ENCODE results near the gene MCCC1.
"Not testable (repeated sequence)": the region's sequence is repeated elsewhere in the genome, so short reads cannot be mapped to it uniquely, and the experiment has no call there.

The MCCC1 gene

DNA sequence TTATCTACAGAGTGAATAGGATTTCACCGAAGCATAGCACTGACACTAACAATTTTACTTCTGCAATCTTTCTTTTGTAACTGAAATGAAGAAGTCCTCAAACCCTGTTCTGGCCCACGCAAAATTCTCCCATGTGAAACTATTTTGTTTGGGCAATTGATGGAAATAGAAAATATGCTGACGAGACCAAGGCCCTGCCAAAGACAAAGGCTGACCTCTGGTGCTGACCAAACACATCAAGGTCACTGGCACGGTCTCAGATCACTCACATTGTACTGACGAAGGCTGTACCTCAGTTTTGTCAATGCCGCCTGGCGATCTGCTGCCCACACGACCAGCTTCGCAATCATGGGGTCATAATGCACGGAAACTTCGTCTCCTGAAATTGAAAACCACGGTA is 60.5 kb downstream of the MCCC1 start:
- no peak for DNase-seq

DNA sequence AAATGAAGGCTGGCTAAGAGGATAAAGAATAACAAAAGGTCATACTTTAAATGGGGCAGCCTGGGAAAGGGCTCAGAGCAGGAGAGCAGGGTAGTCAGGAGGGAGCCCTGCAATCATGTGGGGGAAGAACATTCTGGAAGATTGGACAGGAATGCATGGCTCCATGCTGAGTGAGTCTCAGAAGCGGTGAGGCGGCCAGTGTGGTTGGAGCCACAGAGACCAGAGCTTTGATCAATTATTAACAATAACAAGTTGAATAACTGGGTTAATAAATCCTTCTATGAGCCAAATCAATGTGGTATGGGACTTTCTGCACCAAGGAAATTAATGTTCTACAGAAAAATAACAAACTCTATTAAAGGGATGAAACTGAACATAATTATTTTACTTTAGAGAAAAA is 61.1 kb downstream of the MCCC1 start:
- no peak for DNase-seq

DNA sequence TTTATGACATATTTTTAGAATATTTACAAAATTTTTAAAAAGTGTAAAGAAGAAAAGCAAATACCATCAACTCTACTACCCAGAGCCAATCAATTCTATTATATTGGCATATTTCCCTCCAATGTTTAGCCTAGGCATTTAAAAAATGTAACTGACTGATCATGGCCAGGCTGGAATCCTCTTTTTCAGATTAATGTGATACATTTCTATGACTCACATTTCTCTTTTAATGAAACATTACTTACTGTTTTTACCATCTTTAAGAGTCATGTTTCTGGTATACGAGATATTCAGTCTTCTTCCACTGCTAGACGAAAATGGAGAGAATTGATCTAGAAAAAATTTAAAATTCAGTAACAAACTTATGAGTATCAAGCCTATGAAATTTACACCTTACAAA is 65.5 kb downstream of the MCCC1 start:
- DNase-seq = no peak

DNA sequence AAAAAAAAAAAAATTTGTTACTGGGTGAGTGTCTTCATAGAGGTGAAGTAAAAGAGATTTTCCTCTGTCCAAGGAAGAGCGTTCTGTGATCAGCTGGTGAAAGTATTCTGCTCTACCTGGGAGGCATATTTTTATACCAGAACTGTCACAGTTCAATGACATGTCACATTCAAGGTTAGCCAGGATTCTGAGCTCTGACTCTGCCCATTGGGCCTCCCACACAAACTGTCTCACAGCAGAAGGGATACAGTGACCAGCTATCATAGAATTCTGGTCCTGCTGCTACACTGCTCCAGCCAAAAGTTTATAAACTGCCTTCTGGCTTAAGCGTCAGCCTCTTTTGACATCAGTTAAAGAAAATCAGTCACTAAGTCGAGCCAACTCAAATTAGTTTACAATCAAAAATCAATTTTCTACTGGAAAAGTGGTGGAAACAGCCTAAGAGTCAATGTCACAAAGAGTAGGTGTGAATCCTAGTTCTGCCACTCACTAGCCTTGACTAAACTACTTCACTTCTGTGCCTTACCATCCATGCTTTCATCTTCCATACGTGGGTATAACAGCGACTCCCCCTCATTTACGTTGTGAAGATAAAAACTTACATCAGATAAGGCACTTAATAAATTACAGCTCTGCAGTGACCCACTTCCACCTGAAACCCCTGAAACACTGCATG is 66.3 kb downstream of the MCCC1 start:
- DNase-seq = no peak

DNA sequence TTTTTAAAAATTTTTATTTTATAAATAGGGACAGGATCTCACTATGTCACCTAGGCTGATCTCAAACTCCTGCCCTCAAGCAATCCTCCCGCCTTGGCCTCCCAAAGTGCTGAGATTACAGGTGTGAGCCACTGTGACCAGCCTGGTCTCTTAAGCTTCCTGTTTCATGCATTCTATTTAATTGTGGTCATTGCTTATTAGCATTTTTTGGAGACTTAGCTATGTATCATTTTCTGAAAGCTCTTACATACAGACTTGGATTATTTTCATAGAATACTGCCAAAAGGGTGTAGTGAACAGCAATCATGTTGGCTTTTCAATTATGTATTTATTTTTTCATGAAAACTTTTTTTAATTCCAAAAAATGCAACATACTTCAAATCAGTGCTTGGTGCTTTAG is 67.5 kb downstream of the MCCC1 start:
- no peak for DNase-seq

DNA sequence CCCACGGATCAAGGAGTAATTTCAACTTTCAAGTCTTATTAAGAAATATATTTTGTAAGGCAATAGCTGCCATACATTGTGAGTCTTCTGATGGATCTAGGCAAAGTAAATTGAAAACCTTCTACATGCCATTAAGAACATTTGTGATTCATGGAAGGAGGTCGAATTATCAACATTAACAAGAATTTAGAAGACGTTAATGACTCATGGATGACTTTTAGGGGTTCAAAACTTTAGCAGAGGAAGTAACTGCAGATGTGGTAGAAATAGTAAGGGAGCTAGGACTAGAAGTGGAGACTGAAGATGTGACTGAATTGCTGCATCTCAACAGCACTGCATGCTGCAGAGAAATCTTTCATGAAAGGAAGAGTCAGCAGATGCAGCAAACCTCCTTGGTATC is 70.9 kb downstream of the MCCC1 start:
- DNase-seq = no peak

DNA sequence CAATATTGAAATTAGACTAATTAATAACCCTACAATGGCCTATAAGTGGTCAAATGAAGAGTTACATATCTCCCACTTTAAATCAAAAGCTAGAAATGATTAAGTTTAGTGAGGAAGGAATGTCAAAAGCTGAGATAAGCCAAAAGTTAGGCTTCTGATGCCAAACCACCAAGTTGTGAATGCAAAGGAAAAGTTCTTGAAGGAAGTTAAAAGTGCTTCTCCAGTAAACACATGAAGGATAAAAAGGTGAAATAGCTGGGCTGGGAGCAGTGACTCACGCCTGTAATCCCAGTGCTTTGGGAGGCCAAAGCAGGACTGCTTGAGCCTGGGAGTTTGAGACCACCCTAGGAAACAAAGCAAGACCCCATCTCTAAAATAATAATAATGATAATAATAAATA is 72.0 kb downstream of the MCCC1 start:
- no peak for DNase-seq

DNA sequence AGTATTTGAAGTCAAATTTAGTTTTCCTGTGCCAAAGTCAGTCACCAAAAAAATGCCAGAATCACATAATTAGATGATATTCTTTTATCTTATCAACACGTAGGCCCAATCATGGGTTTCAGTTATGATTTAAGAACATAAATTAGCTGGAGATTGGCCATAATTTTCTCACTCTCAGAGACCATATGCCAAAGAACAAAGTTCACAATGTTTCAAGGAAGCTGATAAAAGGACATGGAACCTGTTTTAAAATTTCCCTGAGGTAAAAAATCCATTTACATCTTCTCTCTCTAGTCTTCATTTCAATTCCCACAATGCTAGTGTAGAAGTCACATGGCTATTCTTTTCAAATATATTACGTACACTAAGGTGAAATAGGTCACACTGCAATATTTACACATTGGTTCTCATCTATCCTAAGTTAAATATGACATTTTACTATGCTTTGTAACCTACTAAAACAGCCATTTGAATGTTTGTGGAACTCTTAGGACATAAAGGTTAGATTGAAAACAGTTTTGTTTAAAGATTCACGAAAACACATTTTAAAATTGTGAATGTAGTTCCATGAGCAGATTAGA is 76.3 kb downstream of the MCCC1 start:
- no peak for DNase-seq

DNA sequence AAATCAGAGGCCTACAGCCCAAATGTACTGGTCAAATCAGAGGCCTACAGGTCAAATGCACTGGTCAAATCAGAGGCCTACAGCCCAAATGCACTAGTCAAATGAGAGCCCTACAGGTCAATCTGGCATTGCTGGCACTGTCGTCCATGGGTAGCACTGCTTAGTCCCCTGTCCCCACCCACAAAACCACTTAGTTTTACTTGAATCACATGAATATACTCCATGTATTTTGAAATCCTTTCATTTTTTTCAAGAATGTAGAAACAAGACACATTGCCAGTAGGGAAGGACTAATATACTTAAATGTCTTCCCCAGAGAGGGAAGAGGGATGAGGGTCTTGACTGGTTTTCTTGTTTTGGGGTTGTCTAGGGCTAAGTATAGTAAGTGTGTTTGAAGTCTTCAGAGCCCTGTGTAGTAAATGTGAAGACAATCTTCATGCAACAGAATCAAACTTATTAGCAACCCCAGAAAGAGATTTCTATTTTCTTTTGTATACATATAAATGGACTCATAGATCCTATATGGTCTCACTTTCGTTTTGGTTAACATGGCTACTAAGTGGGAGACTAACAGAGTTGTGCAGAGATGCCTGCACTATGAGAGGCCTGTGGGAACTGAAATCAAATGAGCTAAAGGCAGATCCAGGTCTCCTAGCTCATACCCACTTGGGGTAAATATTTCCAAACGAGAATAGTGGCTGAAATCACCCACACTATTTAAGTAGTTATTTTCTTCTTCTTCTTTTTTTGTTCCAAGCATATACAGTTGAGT is 80.7 kb downstream of the MCCC1 start:
- no peak for DNase-seq

DNA sequence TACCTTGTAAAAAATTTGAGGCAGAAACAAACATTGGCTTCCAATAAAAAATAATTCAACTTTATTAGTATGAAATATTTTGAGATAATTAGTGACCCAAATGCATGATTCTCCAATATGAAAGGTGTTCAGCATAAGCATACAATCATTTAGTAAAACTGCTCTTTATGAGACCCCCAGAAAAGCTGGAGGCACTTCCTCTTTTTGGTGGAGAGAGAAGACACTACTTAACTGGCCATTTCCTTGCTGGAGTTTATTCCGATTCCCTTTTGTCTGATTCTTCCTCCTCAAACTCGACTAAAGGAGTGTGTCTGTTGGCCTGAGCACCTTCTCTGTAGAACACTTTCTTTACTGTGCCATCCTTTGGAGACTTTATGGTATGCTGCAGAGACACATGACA is 84.1 kb downstream of the MCCC1 start:
- DNase-seq = no peak

DNA sequence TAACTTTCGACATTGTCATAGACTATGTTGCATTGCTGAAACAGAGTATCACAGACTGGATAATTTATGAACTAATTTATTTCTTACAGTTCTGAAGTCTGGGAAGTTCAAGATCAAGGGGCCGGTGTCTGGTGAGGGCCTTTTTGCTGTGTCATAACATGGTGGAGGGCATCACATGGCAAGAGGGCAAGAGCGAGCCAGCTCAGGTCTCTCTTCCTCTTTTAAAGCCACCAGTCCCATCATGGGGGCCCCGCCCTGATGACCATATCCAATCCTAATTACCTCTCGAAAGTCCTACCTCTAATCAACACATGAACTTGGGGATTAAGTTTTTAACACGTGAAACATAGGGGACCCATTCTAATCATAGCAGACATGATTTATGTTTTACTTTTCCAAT is 85.4 kb downstream of the MCCC1 start:
- DNase-seq = no peak

DNA sequence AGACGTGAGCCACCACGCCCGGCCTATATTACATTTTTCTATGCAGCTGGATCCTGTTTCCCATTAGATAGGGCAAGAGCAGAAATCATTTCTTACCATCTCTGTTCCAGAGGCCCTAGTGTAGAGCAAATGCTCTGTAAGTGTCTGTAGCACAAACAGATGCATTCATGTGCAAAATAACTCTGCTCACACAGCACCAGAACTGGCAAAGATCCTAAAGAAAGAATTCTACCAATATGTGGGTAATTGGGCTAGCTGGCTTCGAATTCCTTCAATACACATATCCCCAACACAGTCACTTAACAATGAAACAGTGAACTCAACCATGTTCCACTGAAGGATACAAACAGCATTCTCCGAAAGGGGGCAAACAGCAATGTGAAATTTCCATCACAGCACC is 86.2 kb downstream of the MCCC1 start:
- DNase-seq = no peak

DNA sequence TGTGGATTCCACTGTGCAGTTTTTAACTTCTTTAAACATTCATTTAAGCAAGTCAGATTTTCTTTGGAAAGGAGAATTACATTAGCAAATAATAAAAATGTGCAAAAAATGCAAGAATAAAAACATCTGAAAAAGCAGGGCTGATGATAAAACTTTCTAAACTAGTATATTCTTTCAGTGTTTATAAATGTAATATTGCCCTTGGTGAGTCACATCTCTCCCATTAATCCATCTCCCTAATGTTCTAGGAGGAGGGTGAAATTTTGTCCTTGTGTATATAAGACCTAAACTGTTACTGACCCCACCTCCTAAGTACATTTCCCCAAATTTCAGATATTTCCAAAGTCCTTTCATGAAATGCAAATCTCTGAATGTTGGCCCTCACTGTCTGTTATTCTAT is 90.5 kb downstream of the MCCC1 start:
- no peak for DNase-seq

DNA sequence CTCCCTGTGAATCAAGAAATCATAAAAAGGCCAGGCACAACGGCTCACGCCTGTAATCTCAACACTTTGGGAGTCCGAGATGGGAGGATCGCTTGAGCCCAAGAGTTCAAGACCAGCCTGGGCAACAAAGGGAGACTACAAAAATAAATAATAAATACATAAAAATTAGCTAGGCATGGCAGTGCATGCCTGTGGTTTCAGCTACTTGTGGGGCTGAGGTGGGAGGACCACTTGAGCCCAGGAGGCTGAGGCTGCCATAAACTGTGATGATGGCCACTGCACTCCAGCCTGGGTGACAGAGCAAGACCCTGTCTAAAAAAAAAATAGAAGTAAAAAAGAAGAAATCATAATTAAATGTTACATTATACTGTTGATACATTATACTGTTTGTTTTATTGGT is 91.0 kb downstream of the MCCC1 start:
- no peak for DNase-seq

DNA sequence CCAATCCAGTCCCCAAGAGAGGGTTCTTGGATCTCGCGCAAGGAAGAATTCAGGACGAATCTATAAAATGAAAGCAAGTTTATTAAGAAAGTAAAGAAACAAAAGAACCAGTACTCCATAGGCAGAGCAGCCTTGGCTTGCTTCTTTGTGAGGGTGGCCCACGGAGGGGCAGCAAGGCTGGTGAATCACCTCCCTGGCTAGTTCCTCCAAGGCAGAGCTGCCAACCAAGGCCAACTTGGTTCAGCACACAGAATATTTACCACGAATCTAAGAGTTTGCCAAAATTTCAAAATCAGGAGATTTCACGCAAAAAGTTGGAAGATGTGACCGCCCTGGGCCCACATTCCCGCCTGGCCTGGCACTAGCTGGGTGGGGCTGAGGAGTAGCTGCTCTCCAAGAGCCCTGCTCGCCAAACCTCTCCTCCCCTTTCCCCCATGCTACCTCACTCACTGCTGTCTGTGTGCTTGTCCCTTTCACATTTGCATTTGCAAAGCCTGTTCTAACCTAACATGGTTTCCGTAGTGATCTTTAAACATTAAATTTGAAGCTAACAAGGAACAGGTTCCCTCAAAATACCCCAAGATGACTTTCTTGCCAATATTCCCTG is 92.8 kb downstream of the MCCC1 start:
- DNase-seq = no peak

DNA sequence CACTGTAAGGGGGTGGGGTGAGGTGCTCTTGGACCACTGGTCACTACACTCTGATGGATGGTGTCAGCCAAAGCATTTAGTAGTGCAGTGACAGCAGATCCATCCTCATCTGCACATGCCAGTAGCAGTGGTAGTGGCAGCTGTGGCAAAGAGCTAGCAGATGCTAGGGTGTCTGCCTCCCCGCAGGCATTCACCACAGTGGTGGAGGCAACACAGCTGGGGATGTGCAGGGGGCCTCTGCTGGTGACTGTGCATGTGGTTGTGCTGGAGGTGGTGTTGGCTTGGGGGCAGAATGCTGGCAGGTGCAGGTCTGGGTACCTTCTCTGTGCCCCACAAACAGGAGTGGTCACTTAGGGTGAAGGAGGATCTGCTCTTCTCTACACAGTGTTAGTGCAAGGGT is 99.5 kb downstream of the MCCC1 start:
- DNase-seq = no peak

DNA sequence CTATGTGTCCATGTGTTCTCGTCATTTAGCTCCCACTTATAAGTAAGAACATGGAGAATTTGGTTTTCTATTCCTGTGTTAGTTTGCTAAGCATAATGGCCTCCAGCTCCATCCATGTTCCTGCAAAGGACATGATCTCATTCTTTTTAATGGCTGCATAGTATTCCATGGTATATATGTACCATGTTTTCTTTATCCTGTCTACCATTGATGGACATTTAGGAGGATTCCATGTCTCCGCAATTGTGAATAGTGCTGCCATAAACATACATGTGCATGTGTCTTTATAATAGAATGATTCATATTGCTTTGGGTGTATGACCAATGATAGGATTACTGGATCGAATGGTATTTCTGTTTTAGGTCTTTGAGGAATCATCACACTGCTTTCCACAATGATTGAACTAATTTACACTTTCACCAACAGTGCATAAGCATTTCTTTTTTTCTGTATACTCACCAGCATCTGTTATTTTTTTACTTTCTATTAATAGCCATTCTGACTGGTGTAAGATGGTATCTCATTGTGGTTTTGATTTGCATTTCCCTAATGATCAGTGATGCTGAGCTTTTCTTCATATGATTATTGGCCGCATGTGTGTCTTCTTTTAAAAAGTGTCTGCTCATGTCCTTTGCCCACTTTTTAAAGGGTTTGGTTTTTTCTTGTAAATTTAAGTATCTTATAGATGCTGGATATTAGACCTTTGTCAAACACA is 105.7 kb downstream of the MCCC1 start:
- DNase-seq = not testable (repeated sequence)

DNA sequence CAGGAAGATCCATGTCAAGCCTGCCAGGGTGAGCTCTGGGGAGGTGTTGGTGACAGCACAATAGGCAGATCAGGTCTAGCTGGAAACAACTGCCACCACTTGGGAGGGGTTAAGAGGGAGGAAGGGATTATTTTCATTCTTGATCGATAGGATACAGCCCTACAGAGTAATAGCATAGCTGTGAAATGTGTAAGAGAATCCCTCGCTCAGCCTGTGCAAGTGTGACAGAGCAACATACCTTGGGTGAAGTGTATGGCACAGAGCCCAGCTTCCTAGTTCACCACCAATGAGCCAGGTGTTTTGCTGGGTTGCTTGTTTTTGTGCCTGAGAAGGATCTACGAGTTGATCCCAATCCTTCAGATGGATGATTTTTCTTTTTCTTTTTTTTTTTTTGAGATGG is 109.7 kb downstream of the MCCC1 start:
- no peak for DNase-seq

DNA sequence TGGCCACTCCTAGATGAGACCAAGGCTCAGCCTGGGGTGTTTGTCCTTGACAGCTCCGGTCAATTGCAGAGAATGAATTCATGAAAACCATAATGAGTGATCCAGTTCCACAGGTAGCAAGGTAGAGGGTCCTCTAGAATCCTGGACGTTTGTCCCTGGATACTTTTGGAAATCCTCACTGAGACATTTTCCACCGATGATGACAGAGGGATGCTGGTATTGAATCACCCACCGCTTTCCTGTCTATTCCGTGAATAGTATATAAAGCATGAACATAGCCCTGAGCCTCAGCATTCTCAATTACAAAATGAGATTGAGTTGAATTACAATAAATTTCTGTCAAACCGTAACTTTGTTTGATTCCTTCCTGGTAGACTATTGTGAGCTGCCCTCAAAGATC is 113.3 kb downstream of the MCCC1 start:
- no peak for DNase-seq

DNA sequence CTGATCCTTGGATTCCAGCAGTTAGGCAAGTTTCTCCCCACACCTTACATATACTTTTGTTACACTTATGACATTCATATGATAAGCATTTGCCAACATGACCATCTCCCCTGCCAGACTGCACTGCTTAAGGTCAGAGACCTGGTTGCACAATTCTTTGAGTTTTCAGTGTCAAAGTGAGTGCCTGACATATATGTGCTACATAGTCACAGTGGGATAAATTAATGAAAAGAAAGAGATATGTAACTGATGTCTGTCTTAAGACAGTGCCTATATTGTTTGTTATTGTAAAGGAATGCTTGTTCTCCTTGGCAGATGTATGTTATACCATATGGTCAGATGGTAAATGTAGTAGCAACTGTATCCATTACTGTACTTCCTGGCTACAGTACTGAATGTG is 115.4 kb downstream of the MCCC1 start:
- no peak for DNase-seq

DNA sequence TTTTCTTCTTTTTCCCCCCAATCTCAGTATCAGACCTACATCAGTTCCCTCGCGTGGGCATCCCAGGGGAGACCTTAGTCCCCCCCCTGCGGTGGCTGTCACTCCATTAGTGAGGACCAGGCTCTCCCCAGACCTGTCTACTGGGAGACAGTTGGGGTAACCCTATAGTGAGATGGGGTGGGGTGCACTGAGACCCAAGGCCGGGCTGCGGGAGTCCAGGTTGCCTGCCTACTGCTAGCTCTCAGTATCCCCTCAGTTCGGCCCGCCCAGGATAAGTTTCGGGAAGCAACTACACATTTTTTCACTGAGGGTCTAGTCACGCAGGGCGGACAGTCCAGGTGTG is 118.3 kb downstream of the MCCC1 start:
- no peak for DNase-seq

DNA sequence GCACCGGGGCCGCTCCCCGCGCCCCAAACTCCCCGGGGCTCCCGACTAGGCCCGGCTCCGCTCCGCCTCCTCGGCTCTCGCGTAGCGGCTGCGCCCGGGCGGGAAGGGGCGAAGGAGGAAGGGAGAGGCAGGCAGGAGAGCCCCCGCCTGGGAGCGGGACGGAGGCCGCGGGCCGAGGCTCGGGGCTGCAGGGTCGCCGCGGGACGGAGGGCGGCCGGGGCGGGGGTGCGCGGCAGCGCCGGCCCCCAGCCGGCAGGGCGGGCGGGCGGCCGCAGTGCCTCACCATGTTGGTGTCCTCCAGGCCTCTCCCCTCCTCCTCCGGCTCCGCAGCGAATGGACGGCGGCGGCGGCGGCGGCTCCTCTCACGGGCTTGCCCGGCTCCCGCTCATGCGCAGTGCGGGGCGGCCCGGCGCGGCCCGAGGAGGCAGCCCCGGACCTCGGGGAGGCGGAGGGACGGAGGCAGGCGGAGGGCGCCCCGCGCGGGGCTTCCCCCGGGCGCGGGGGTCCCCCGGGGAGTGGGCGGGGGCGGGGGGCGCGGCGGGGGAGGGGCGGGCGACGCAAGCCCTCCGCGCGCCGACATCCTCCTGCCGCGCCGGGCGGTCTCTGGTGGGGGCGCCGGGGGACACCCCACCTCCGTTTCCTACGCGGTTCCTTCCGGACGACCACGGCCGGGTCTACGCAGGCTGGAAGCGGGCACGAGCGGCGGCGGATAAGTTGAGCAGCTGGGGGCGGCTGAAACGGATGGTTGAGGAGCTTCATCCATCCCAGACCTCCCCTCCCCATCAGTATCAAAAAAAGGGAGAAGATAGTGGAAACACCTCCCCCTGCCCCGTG is 118.9 kb downstream of the MCCC1 start, which contains the start of gene DCUN1D1:
Gene DCUN1D1 (minus strand): TSS at position 335 of the 834 bp plus-strand sequence. CDS start 49 bp downstream, at position 286.
- peak; percentile 91 for DNase-seq

Measured in activated gamma-delta T cell (primary cell).